CD14-positive monocyte (primary cell): ENCODE measurements around the gene CCBE1. TPM values are rescaled to one million over a fixed set of nuclear protein-coding genes. Genes with fewer than 3 reads are reported as not detected.

Experiments
- DNase-seq, 3 donors: peaks; one replicate each; pipeline ENCODE4 v3.0.0-alpha.2; 2011 to 2022
- H2AFZ ChIP-seq: 2 replicates; pipeline ENCODE4 v1.6.0; 2012; ENCODE audit warnings: mild to moderate bottlenecking, low read depth, low read length, inconsistent platforms; ENCODE audit not compliant: insufficient read depth, poor library complexity, severe bottlenecking
- H3K27ac ChIP-seq, 2 donors: 1 replicate in 1 of 2; 2 replicates in 1 of 2; pipeline ENCODE4 v1.5.1; 2012 to 2013; ENCODE audit warnings: low read length in 2 of 2, control low read depth in 1 of 2, inconsistent platforms in 1 of 2, low read depth in 1 of 2, mild to moderate bottlenecking in 1 of 2
- H3K27me3 ChIP-seq, 2 donors: one replicate each; pipeline versions ENCODE4 v1.6.0 to v1.6.1; 2011 to 2013; ENCODE audit warnings: low read length in 2 of 2; ENCODE audit not compliant: control insufficient read depth in 2 of 2, insufficient read depth in 2 of 2
- H3K36me3 ChIP-seq, 2 donors: replicated peaks in 1 of 2; 1 replicate in 1 of 2; 2 replicates in 1 of 2; pipeline versions ENCODE4 v1.5.1 to v1.6.1; 2012 to 2013; ENCODE audit warnings: low read length in 2 of 2, control low read depth in 1 of 2, inconsistent platforms in 1 of 2, mild to moderate bottlenecking in 1 of 2; ENCODE audit not compliant: insufficient read depth in 2 of 2, control insufficient read depth in 1 of 2
- H3K4me1 ChIP-seq, 2 donors: 1 replicate in 1 of 2; 2 replicates in 1 of 2; pipeline versions ENCODE4 v1.5.1 to v1.6.1; 2012 to 2013; ENCODE audit warnings: low read length in 2 of 2, control low read depth in 1 of 2, inconsistent platforms in 1 of 2, mild to moderate bottlenecking in 1 of 2, moderate library complexity in 1 of 2; ENCODE audit not compliant: insufficient read depth in 2 of 2, control insufficient read depth in 1 of 2
- H3K4me2 ChIP-seq: replicated peaks from 2 replicates; pipeline ENCODE3; 2012; ENCODE audit warnings: low read length, moderate library complexity, mild to moderate bottlenecking; ENCODE audit not compliant: poor library complexity, severe bottlenecking; ENCODE audit errors: extremely low read depth
- H3K4me3 ChIP-seq, 3 experiments: fragments of 200-600 bp in 1 of 3; sonication (generic) in 1 of 3; replicated peaks in 1 of 3; 1 replicate in 2 of 3; 2 replicates in 1 of 3; pipeline ENCODE4 v1.5.1; 2011 to 2013; ENCODE audit warnings: low read length in 3 of 3, mild to moderate bottlenecking in 3 of 3, control low read depth in 2 of 3, low read depth in 2 of 3, inconsistent platforms in 1 of 3, moderate library complexity in 1 of 3
- H3K79me2 ChIP-seq: 2 replicates; pipeline ENCODE4 v1.6.0; 2012; ENCODE audit warnings: mild to moderate bottlenecking, control low read depth, inconsistent platforms, low read length, moderate library complexity; ENCODE audit not compliant: insufficient read depth
- H3K9ac ChIP-seq: 2 replicates; pipeline ENCODE4 v1.6.0; 2017; ENCODE audit warnings: low read length, mild to moderate bottlenecking; ENCODE audit not compliant: insufficient read depth, poor library complexity, severe bottlenecking
- H3K9me3 ChIP-seq, 2 donors: replicated peaks in 1 of 2; 1 replicate in 1 of 2; 2 replicates in 1 of 2; pipeline versions ENCODE4 v1.5.1 to v1.6.1; 2012 to 2013; ENCODE audit warnings: low read length in 2 of 2, control low read depth in 1 of 2; ENCODE audit not compliant: control insufficient read depth in 1 of 2, insufficient read depth in 1 of 2
- H4K20me1 ChIP-seq: 2 replicates; pipeline ENCODE4 v1.6.0; 2012; ENCODE audit warnings: mild to moderate bottlenecking, low read length, control low read depth, moderate library complexity; ENCODE audit not compliant: insufficient read depth
- H3K27ac Mint-ChIP-seq, 7 donors: one replicate each; pipeline ENCODE4 v1.8.0; 2020; ENCODE audit warnings: mild to moderate bottlenecking in 7 of 7, mixed read lengths in 7 of 7, moderate library complexity in 6 of 7, inconsistent platforms in 2 of 7
- H3K27me3 Mint-ChIP-seq, 3 donors: one replicate each; pipeline ENCODE4 v1.8.0; 2021 to 2022; ENCODE audit warnings: low read depth in 3 of 3, mild to moderate bottlenecking in 3 of 3, mixed read lengths in 3 of 3, moderate library complexity in 3 of 3, inconsistent platforms in 1 of 3
- H3K36me3 Mint-ChIP-seq, 2 donors: one replicate each; pipeline ENCODE4 v1.8.0; 2020; ENCODE audit warnings: mixed read lengths in 2 of 2, inconsistent platforms in 1 of 2, mild to moderate bottlenecking in 1 of 2
- H3K4me1 Mint-ChIP-seq: one replicate; pipeline ENCODE4 v1.8.0; 2020; ENCODE audit warnings: mild to moderate bottlenecking, mixed read lengths
- H3K4me3 Mint-ChIP-seq, 2 donors: one replicate each; pipeline ENCODE4 v1.8.0; 2020; ENCODE audit warnings: mild to moderate bottlenecking in 2 of 2, mixed read lengths in 2 of 2, moderate library complexity in 1 of 2
- H3K9me3 Mint-ChIP-seq, 7 donors: one replicate each; pipeline ENCODE4 v1.8.0; 2020 to 2022; ENCODE audit warnings: mixed read lengths in 7 of 7, mild to moderate bottlenecking in 6 of 7, moderate library complexity in 6 of 7, inconsistent platforms in 2 of 7
- CTCF ChIP-seq: fragments of 200-600 bp; IDR thresholded peaks from one replicate; pipeline ENCODE4 v1.8.0; 2022; ENCODE audit warnings: antibody characterized with exemption, mild to moderate bottlenecking
- WGBS: methylation state at CpG from one replicate; pipeline ENCODE4 v1.1.5; 2013; ENCODE audit warnings: missing lambda C conversion rate; ENCODE audit not compliant: insufficient coverage; 5-methylcytosine and 5-hydroxymethylcytosine counted together
- intact Hi-C, 2 donors: fragments of 100-400 bp; cut with micrococcal nuclease; formaldehyde crosslinking; loops; one replicate each; pipeline versions ENCODE4 v1.15.0 to v1.15.1; 2023
- polyA plus RNA-seq, 3 donors: library from polyadenylated mRNA; depleted of rRNA in 1 of 3; unstranded in 2 of 3; stranded (reverse) in 1 of 3; fragments of 300-500 nt in 2 of 3; fragments of >200 nt in 1 of 3; fragmentation: Illumina TruSeq in 2 of 3; gene quantifications; 1 replicate in 2 of 3; 2 replicates in 1 of 3; pipeline ENCODE4 v1.2.3, GENCODE V29; 2012 to 2021

The CCBE1 gene
- polyA plus RNA-seq, 3 donors, result not detected

GRCh38 chr18:59481436-59481835 lies 215.8 kb downstream of the CCBE1 start:
- H3K36me3 ChIP-seq, result no peaks in the 10 kb centered on the region
- H3K9me3 ChIP-seq, result no peaks in the 10 kb centered on the region
- DNase-seq, result no peak
- Mint-ChIP-seq H3K4me1 (no peaks in the 10 kb centered on the region), H3K27me3 (peaks cover 1 to 6% (median 1%) of the 10 kb centered on the region in 3 donors), H3K27ac (no peak overlapping the region), H3K4me3 (no peak overlapping the region), H3K36me3 (no peaks in the 10 kb centered on the region), H3K9me3 (no peaks in the 10 kb centered on the region)
- H3K27me3 ChIP-seq, result no peaks in the 10 kb centered on the region
- H3K27ac ChIP-seq, result no peak overlapping the region
- H3K4me1 ChIP-seq, result no peaks in the 10 kb centered on the region
- H3K9ac ChIP-seq, result no peak overlapping the region
- no peak overlapping the region for H3K4me2 ChIP-seq
- TF ChIP-seq CTCF, result no peak
- H2AFZ ChIP-seq, result no peak overlapping the region
- no peak overlapping the region for H3K4me3 ChIP-seq
- no peaks in the 10 kb centered on the region for H4K20me1 ChIP-seq
- intact Hi-C loops, result no loop called here
- H3K79me2 ChIP-seq, result no peaks in the 10 kb centered on the region
- WGBS, result no CpG with 5 or more reads among the region's 3 CpGs

- Mint-ChIP-seq H3K27me3 (peaks cover 3 to 7% (median 4%) of the 10 kb centered on the region in 3 donors), H3K9me3 (peaks cover 0 to 2% (median 0%) of the 10 kb centered on the region in 7 donors), H3K36me3 (no peaks in the 10 kb centered on the region), H3K4me1 (no peaks in the 10 kb centered on the region), H3K4me3 (no peak overlapping the region), H3K27ac (no peak overlapping the region)
- no peak overlapping the region for H3K27ac ChIP-seq
- no peak overlapping the region for H3K4me3 ChIP-seq
- H3K27me3 ChIP-seq, result no peaks in the 10 kb centered on the region
- H4K20me1 ChIP-seq, result no peaks in the 10 kb centered on the region
- H3K9me3 ChIP-seq, result no peaks in the 10 kb centered on the region
- intact Hi-C loops, result no loop called here
- H2AFZ ChIP-seq, result no peak overlapping the region
- no peak overlapping the region for H3K9ac ChIP-seq
- TF ChIP-seq CTCF, result no peak
- no peaks in the 10 kb centered on the region for H3K4me1 ChIP-seq
- no peak overlapping the region for H3K4me2 ChIP-seq
- H3K36me3 ChIP-seq, result no peaks in the 10 kb centered on the region
- no peaks in the 10 kb centered on the region for H3K79me2 ChIP-seq
- no peak for DNase-seq
- WGBS, result no CpG with 5 or more reads among the region's 2 CpGs
Observed at GRCh38 chr18:59479776-59480175, 217.4 kb downstream of the CCBE1 start.
